ENCODE data around the gene IGLL1. TPM values are rescaled to one million over a fixed set of nuclear protein-coding genes. Genes with fewer than 3 reads are reported as not detected.

The IGLL1 gene
- total and polyA plus RNA-seq, 12 donors = 0.17 to 0.48 TPM; not detected in 10

- Histone ChIP-seq H3K4me1 (replicated peaks in 1 of 2) (no peaks in the 10 kb centered on the region), H3K27ac (no peak overlapping the region), H3K4me3 (no peak overlapping the region), H3K27me3 (no peaks in the 10 kb centered on the region), H3K36me3 (replicated peaks in 1 of 2) (no peaks in the 10 kb centered on the region), H3K9me3 (replicated peaks in 1 of 3) (no peaks in the 10 kb centered on the region)
- no peak for TF ChIP-seq CTCF (IDR thresholded peaks at IDR 0.05)
- no peak for TF ChIP-seq POLR2A (IDR thresholded peaks at IDR 0.05)
- 71 to 90% (median 85%) methylated on average over 3 to 7 of the region's 7 CpGs for WGBS, 4 donors
- DNase-seq = no peak
- intact Hi-C loops (cut with DNase I) = no loop called here
These were observed 23.1 kb downstream of the IGLL1 start for GRCh38 chr22:23557036-23557435.

- H3K4me3 ChIP-seq = no peak overlapping the region
- H3K4me1 ChIP-seq (replicated peaks in 1 of 2) = no peaks in the 10 kb centered on the region
- DNase-seq = no peak
- TF ChIP-seq POLR2A (IDR thresholded peaks at IDR 0.05) (no peak), CTCF (IDR thresholded peaks at IDR 0.05) (no peak)
- no peaks in the 10 kb centered on the region for H3K36me3 ChIP-seq (replicated peaks in 1 of 2)
- intact Hi-C loops (cut with DNase I) = no loop called here
- H3K27ac ChIP-seq = no peak overlapping the region
- 69 to 78% (median 72%) methylated on average over 6 to 7 of the region's 7 CpGs for WGBS, 4 donors
- H3K9me3 ChIP-seq (replicated peaks in 1 of 3) = no peaks in the 10 kb centered on the region
- no peaks in the 10 kb centered on the region for H3K27me3 ChIP-seq
These were observed 24.0 kb downstream of the IGLL1 start for GRCh38 chr22:23556026-23556620.

DNA sequence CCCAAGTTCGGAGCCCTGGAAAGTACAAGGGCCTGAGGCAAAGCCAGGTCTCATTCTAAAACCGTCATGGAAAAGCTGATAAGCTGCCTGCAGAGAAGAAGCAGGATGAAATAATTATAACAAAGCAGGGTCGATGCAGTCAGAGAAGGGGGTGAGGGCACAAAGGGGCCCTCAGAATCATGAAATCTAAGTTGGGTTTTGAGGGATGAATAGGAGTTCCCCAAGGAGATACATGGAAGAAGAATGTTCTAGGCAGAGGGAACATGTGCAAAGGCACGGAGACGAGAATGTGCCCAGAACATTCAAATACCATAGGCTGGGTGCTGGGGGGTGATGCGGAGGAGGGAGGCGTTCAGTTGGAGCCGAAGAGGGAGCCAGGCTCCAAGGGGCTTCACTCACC, 25.0 kb downstream of the IGLL1 start:
- H3K27me3 ChIP-seq = no peaks in the 10 kb centered on the region
- TF ChIP-seq CTCF (IDR thresholded peaks at IDR 0.05) = no peak
- TF ChIP-seq POLR2A (IDR thresholded peaks at IDR 0.05) = no peak
- no peak for DNase-seq
- intact Hi-C loops (cut with DNase I) = no loop called here
- H3K36me3 ChIP-seq (replicated peaks in 1 of 2) = no peaks in the 10 kb centered on the region
- no peak overlapping the region for H3K27ac ChIP-seq
- H3K9me3 ChIP-seq (replicated peaks in 1 of 3) = no peaks in the 10 kb centered on the region
- H3K4me3 ChIP-seq = no peak overlapping the region
- WGBS, 4 donors = 66 to 79% (median 71%) methylated on average over 8 of the region's 8 CpGs
- no peaks in the 10 kb centered on the region for H3K4me1 ChIP-seq (replicated peaks in 1 of 2)

DNA sequence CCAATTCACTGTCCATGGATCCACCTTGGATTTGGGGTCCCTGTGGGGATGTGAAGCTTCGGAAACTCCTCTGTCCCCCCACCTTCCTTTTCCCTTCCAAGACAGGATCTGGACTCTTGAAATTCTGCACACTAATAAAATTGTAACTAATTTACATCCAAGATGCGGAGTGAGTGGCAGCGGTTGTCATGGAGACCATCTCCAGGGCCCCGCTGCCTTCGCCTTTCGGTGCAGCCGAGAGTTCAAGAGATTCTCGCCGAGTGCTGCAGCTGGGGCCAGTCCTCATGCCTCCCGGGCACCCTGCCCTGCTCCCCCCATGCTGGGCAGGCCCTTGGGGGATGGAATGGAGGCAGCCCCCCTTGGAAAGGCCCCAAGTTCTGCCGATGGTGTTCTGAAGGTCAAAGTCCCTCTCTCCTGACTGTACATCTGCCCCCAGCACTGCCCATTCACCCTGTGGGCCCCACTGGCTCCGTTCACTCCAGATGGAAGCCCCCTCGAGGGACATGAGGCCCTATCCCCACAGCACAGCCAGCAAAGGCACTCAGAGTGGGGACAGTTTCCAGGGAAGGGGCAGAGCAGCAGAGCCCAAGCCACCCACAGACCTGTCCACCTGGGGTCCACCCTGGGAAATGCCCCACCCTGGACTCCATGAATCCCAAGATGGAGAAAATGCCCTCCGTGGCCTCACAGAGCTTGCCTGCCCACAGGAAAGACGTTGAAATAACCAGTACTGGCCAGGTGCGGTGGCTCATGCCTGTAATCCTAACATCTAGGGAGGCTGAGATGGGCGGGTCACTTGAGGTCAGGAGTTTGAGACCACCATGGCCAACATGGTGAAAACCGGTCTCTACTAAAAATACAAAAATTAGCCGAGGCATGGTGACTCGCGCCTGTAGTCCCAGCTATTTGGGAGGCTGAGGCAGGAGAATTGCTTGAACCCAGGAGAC, 25.9 kb downstream of the IGLL1 start:
- 80 to 88% (median 80%) methylated on average over 15 to 21 of the region's 21 CpGs for WGBS, 4 donors
- H3K27ac ChIP-seq = no peak overlapping the region
- H3K9me3 ChIP-seq (replicated peaks in 1 of 3) = no peaks in the 10 kb centered on the region
- H3K27me3 ChIP-seq = no peaks in the 10 kb centered on the region
- TF ChIP-seq CTCF (IDR thresholded peaks at IDR 0.05) = no peak
- no peak for TF ChIP-seq POLR2A (IDR thresholded peaks at IDR 0.05)
- H3K4me1 ChIP-seq (replicated peaks in 1 of 2) = no peaks in the 10 kb centered on the region
- H3K4me3 ChIP-seq = no peak overlapping the region
- intact Hi-C loops (cut with DNase I) = loop anchor here in 1 of 2 donors (5.0 kb wide), 1 partner anchor 38 kb away; no protein-coding TSS in a partner anchor
- DNase-seq = no peak
- H3K36me3 ChIP-seq (replicated peaks in 1 of 2) = no peaks in the 10 kb centered on the region

Data from adrenal gland (tissue), 12 donors.